ENCODE measurements around the gene MAST4.

MAST4 gene

DNA sequence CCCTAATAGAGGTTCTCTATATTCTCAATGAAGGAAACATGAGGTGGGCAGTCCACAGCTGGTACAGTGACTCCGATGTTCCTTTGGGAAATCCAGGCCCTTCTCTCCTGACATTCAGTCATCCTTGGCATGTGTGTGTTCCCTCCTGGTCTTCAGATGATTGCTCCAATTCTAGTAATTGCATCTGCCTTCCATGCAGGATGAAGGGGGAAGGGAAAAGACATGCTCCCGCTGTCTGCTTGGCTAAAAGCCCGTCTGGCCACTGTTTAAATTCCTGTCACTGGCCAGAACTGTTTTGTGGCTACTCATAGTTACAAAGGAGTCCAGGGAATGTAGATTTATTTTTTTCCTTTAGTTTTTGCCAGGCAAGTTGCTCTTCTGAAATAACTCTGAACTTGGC lies 65.0 kb downstream of the MAST4 start (continued):
- TF ChIP-seq, protein P1, sequence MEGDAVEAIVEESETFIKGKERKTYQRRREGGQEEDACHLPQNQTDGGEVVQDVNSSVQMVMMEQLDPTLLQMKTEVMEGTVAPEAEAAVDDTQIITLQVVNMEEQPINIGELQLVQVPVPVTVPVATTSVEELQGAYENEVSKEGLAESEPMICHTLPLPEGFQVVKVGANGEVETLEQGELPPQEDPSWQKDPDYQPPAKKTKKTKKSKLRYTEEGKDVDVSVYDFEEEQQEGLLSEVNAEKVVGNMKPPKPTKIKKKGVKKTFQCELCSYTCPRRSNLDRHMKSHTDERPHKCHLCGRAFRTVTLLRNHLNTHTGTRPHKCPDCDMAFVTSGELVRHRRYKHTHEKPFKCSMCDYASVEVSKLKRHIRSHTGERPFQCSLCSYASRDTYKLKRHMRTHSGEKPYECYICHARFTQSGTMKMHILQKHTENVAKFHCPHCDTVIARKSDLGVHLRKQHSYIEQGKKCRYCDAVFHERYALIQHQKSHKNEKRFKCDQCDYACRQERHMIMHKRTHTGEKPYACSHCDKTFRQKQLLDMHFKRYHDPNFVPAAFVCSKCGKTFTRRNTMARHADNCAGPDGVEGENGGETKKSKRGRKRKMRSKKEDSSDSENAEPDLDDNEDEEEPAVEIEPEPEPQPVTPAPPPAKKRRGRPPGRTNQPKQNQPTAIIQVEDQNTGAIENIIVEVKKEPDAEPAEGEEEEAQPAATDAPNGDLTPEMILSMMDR (tag by site-specific recombination; IDR thresholded peaks at IDR 0.05) = no peak
- no peak for TF ChIP-seq EGR2 (tag by site-specific recombination; IDR thresholded peaks at IDR 0.05; ENCODE audit: low read depth)
- TF ChIP-seq SP3 (tag by site-specific recombination; IDR thresholded peaks at IDR 0.05) = no peak
- no peak for TF ChIP-seq ZNF391 (tag by site-specific recombination; IDR thresholded peaks at IDR 0.05; ENCODE audit: borderline replicate concordance, low read depth)
- no peak for TF ChIP-seq GFI1B (tag by site-specific recombination; IDR thresholded peaks at IDR 0.05)
- TF ChIP-seq, protein P2, sequence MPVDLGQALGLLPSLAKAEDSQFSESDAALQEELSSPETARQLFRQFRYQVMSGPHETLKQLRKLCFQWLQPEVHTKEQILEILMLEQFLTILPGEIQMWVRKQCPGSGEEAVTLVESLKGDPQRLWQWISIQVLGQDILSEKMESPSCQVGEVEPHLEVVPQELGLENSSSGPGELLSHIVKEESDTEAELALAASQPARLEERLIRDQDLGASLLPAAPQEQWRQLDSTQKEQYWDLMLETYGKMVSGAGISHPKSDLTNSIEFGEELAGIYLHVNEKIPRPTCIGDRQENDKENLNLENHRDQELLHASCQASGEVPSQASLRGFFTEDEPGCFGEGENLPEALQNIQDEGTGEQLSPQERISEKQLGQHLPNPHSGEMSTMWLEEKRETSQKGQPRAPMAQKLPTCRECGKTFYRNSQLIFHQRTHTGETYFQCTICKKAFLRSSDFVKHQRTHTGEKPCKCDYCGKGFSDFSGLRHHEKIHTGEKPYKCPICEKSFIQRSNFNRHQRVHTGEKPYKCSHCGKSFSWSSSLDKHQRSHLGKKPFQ (tag by site-specific recombination; IDR thresholded peaks at IDR 0.05) = no peak
- no peak for TF ChIP-seq ZNF747 (tag by site-specific recombination; IDR thresholded peaks at IDR 0.05)
- TF ChIP-seq ZNF19 (tag by site-specific recombination; IDR thresholded peaks at IDR 0.05; ENCODE audit: low read depth) = no peak
- no peak for TF ChIP-seq ZNF510 (tag by site-specific recombination; IDR thresholded peaks at IDR 0.05; ENCODE audit: insufficient replicate concordance)

DNA sequence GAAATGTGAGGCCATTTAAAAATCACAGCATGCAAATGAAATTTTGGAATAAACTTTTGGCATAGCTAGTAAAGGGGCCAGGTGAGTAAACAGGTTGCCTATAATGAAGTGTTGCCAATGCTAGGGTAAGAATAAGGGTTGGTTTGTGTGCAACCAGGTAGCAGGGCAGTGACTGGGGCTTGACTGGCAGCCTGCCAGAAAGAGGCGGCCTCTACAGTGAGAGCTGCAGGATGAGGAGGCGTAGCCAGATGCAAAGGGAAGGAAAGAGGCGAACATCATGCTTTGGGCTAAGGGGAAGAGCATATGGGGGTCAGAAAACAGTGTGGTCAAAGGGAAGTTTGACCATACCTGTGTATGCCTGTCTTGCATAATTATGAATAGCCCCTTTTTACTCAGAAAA lies 70.6 kb downstream of the MAST4 start:
- no peak for TF ChIP-seq ZNF501 (tag by site-specific recombination; IDR thresholded peaks at IDR 0.05)
- no peak for TF ChIP-seq ZNF335 (tag by site-specific recombination; conservative IDR thresholded peaks at IDR 0.05)
- 0 out of 2 replicates have a peak, but pooled peaks have one; percentile 21 for TF ChIP-seq TRIM28 (IDR thresholded peaks at IDR 0.05; ENCODE audit: borderline replicate concordance, low read length)
- TF ChIP-seq ZNF660 (tag by site-specific recombination; IDR thresholded peaks at IDR 0.05) = 0 out of 2 replicates have a peak, but pooled peaks have one; percentile 41
- peak; percentile 29; the same call in 1 of the 2 replicates for TF ChIP-seq ZFHX2 (tag by site-specific recombination; conservative IDR thresholded peaks at IDR 0.05)
- TF ChIP-seq, protein P3, sequence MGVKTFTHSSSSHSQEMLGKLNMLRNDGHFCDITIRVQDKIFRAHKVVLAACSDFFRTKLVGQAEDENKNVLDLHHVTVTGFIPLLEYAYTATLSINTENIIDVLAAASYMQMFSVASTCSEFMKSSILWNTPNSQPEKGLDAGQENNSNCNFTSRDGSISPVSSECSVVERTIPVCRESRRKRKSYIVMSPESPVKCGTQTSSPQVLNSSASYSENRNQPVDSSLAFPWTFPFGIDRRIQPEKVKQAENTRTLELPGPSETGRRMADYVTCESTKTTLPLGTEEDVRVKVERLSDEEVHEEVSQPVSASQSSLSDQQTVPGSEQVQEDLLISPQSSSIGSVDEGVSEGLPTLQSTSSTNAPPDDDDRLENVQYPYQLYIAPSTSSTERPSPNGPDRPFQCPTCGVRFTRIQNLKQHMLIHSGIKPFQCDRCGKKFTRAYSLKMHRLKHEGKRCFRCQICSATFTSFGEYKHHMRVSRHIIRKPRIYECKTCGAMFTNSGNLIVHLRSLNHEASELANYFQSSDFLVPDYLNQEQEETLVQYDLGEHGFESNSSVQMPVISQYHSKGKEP (tag by site-specific recombination; IDR thresholded peaks at IDR 0.05) = peak; percentile 32; the same call in 1 of the 2 replicates
- Histone ChIP-seq H3K36me3 (ENCODE audit: control insufficient read depth in 2 of 2, insufficient read depth in 1 of 2, low read length in 2 of 2) (no peaks in the 10 kb centered on the region), H3K27ac (ENCODE audit: extremely low read depth, low read depth, low read length) (no peak overlapping the region), H3K4me3 (ENCODE audit: low read depth, low read length) (no peak overlapping the region), H3K9me3 (ENCODE audit: control insufficient read depth, insufficient read depth, low read depth, low read length) (no peaks in the 10 kb centered on the region), H3K4me1 (ENCODE audit: control insufficient read depth, insufficient read depth, low read length) (no peaks in the 10 kb centered on the region)
- ChIA-PET CTCF (no interaction called here), POLR2A (no interaction called here)

DNA sequence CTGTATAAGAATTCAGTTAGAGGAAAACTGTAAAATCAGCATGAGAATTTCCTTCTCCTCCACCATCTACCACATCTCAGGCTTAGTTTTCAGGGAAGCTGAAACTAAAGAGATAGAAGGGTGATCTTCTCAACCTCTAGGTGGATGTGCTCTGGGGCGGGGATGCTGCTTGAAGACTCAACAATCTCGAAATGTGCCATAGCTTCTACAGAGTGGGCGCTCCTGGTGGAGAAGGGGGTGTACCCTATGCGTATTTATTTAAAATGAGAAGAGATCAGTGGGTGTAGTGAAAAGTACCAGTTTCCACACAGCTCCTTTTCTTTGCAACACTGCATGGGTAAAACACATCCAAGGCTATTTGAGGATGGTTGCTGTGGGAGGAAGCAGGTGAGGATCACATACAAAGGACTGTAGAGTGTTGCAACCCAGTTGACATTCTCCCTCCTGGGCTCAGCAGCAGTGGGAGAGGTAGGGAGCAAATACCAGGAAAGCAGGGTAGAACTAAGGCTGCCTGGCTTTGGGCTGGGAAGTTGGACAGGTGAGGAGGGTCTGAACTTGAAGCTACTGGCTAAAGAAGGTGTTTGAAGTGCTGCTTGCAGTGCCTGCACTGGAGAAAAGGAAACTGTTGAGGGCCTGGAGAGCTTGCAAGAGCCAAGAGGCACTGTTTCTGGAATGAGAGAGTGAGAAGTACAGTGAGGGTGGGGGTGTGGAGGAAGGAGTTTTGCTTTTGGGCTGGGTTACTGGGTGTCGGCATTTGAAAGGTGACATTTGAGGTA lies 73.1 kb downstream of the MAST4 start:
- CTCF ChIA-PET = interaction anchor here (0.7 to 1.4 kb wide), 2 partner anchors 363 to 949 kb away, joined by 3 to 4 read pairs; no protein-coding TSS in a partner anchor
- Histone ChIP-seq H3K4me3 (ENCODE audit: low read depth, low read length) (no peak overlapping the region), H3K36me3 (ENCODE audit: control insufficient read depth in 2 of 2, insufficient read depth in 1 of 2, low read length in 2 of 2) (no peaks in the 10 kb centered on the region), H3K9me3 (ENCODE audit: control insufficient read depth, insufficient read depth, low read depth, low read length) (no peaks in the 10 kb centered on the region), H3K4me1 (ENCODE audit: control insufficient read depth, insufficient read depth, low read length) (peaks cover 3% of the 10 kb centered on the region), H3K27ac (ENCODE audit: extremely low read depth, low read depth, low read length) (no peak overlapping the region)
- TF ChIP-seq, protein P4, sequence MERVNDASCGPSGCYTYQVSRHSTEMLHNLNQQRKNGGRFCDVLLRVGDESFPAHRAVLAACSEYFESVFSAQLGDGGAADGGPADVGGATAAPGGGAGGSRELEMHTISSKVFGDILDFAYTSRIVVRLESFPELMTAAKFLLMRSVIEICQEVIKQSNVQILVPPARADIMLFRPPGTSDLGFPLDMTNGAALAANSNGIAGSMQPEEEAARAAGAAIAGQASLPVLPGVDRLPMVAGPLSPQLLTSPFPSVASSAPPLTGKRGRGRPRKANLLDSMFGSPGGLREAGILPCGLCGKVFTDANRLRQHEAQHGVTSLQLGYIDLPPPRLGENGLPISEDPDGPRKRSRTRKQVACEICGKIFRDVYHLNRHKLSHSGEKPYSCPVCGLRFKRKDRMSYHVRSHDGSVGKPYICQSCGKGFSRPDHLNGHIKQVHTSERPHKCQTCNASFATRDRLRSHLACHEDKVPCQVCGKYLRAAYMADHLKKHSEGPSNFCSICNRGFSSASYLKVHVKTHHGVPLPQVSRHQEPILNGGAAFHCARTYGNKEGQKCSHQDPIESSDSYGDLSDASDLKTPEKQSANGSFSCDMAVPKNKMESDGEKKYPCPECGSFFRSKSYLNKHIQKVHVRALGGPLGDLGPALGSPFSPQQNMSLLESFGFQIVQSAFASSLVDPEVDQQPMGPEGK (tag by site-specific recombination; IDR thresholded peaks at IDR 0.05) = no peak
- no peak for TF ChIP-seq ZNF785 (tag by site-specific recombination; IDR thresholded peaks at IDR 0.05)
- TF ChIP-seq, protein P5, sequence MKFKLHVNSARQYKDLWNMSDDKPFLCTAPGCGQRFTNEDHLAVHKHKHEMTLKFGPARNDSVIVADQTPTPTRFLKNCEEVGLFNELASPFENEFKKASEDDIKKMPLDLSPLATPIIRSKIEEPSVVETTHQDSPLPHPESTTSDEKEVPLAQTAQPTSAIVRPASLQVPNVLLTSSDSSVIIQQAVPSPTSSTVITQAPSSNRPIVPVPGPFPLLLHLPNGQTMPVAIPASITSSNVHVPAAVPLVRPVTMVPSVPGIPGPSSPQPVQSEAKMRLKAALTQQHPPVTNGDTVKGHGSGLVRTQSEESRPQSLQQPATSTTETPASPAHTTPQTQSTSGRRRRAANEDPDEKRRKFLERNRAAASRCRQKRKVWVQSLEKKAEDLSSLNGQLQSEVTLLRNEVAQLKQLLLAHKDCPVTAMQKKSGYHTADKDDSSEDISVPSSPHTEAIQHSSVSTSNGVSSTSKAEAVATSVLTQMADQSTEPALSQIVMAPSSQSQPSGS (tag by site-specific recombination; IDR thresholded peaks at IDR 0.05; ENCODE audit: low read depth) = no peak
- POLR2A ChIA-PET = no interaction called here
